M059J (cell line): ENCODE data around the gene RIMBP2. TPM values are rescaled to one million over a fixed set of nuclear protein-coding genes. Genes with fewer than 3 reads are reported as not detected.
"Not testable (repeated sequence)": the region's sequence is repeated elsewhere in the genome, so short reads cannot be mapped to it uniquely, and the experiment has no call there.

ENCODE experiments used
- DNase-seq: peaks from one replicate; pipeline ENCODE4 v3.0.0-alpha.2; 2012; ENCODE audit warnings: low read depth
- total RNA-seq: library from RNA; depleted of rRNA; stranded (reverse); fragments of >200 nt; shearing (Covaris generic); gene quantifications from 2 replicates; pipeline ENCODE4 v1.2.3, GENCODE V29; 2014

RIMBP2 gene
- total RNA-seq, 1 experiment from 2014 or later, result 0.47 TPM

- no peak for DNase-seq
Observed at GRCh38 chr12:130596241-130596640, 119.9 kb downstream of the RIMBP2 start.

- no peak for DNase-seq
Observed at GRCh38 chr12:130595566-130595965, 120.5 kb downstream of the RIMBP2 start.

- no peak for DNase-seq
Observed at GRCh38 chr12:130593056-130593455, 123.0 kb downstream of the RIMBP2 start.

- no peak for DNase-seq
Observed at GRCh38 chr12:130592641-130593040, 123.5 kb downstream of the RIMBP2 start.

GRCh38 chr12:130591736-130592135 is 124.4 kb downstream of the RIMBP2 start:
- no peak for DNase-seq

- DNase-seq, result no peak
Observed at GRCh38 chr12:130590685-130591084, 125.4 kb downstream of the RIMBP2 start.

- DNase-seq, result no peak
Observed at GRCh38 chr12:130589540-130590317, 126.4 kb downstream of the RIMBP2 start.

- DNase-seq, result no peak
Observed at GRCh38 chr12:130588696-130589539, 127.2 kb downstream of the RIMBP2 start.

GRCh38 chr12:130587966-130588365 is 128.1 kb downstream of the RIMBP2 start:
- DNase-seq, result no peak

- not testable (repeated sequence) for DNase-seq
Observed at GRCh38 chr12:130584475-130584874, 131.6 kb downstream of the RIMBP2 start.

GRCh38 chr12:130583800-130584199 is 132.3 kb downstream of the RIMBP2 start:
- no peak for DNase-seq

- DNase-seq, result no peak
Observed at GRCh38 chr12:130583317-130583716, 132.8 kb downstream of the RIMBP2 start.

GRCh38 chr12:130582286-130582685 is 133.8 kb downstream of the RIMBP2 start:
- no peak for DNase-seq

GRCh38 chr12:130581782-130582181 is 134.3 kb downstream of the RIMBP2 start:
- no peak for DNase-seq

GRCh38 chr12:130579231-130579630 is 136.9 kb downstream of the RIMBP2 start:
- DNase-seq, result no peak

GRCh38 chr12:130577351-130577750 is 138.7 kb downstream of the RIMBP2 start:
- no peak for DNase-seq

GRCh38 chr12:130576371-130576816 is 139.7 kb downstream of the RIMBP2 start:
- no peak for DNase-seq

GRCh38 chr12:130574402-130574801 is 141.7 kb downstream of the RIMBP2 start:
- DNase-seq, result no peak

- no peak for DNase-seq
Observed at GRCh38 chr12:130573766-130574165, 142.3 kb downstream of the RIMBP2 start.

GRCh38 chr12:130573235-130573634 is 142.9 kb downstream of the RIMBP2 start:
- DNase-seq, result no peak

- no peak for DNase-seq
Observed at GRCh38 chr12:130572553-130572952, 143.5 kb downstream of the RIMBP2 start.

GRCh38 chr12:130571734-130572133 is 144.4 kb downstream of the RIMBP2 start:
- no peak for DNase-seq

GRCh38 chr12:130571089-130571488 is 145.0 kb downstream of the RIMBP2 start:
- no peak for DNase-seq
